ENCODE measurements around the gene MAP2K4. TPM values are rescaled to one million over a fixed set of nuclear protein-coding genes. Genes with fewer than 3 reads are reported as not detected.

MAP2K4 gene
- total and polyA plus RNA-seq, 2 of the 8 experiments (the other 6 are each of a cell fraction or from before 2014, with no cell fraction given) = 14.2 to 37.3 TPM

GRCh38 chr17:12113156-12113555 lies 92.5 kb downstream of the MAP2K4 start:
- Histone ChIP-seq H3K14ac (ENCODE audit: insufficient read length) (no peak overlapping the region), H3K4me3 (ENCODE audit: extremely low read depth in 1 of 4, insufficient read depth in 2 of 4, low read depth in 3 of 4, low read length in 4 of 4) (no peak overlapping the region), H3K23me2 (ENCODE audit: low read depth, low read length) (no peaks in the 10 kb centered on the region), H3K4me1 (replicated peaks in 1 of 4; ENCODE audit: control insufficient read depth in 3 of 4, insufficient read depth in 4 of 4, low read length in 3 of 4) (no peaks in the 10 kb centered on the region), H3K9me3 (ENCODE audit: insufficient read depth in 2 of 2, low read depth in 1 of 2, low read length in 1 of 2) (no peaks in the 10 kb centered on the region), H4K5ac (ENCODE audit: insufficient read length, low read depth, low read length) (no peak overlapping the region), H3K23ac (ENCODE audit: insufficient read length) (no peak overlapping the region), H2BK20ac (ENCODE audit: low read length) (no peak overlapping the region), H2AFZ (ENCODE audit: low read length) (no peak overlapping the region), H4K8ac (ENCODE audit: extremely low read depth, insufficient read depth, low read length) (no peak overlapping the region), H3K36me3 (ENCODE audit: control insufficient read depth in 2 of 4, insufficient read depth in 4 of 4, low read length in 3 of 4) (peaks cover 2 to 25% (median 16%) of the 10 kb centered on the region in 4 experiments; a peak in 7 of 8 replicates), H4K20me1 (replicated peaks in 1 of 2; ENCODE audit: control insufficient read depth in 1 of 2, insufficient read depth in 2 of 2, low read length in 2 of 2) (peaks cover 0 to 2% of the 10 kb centered on the region in 2 experiments), H3K18ac (ENCODE audit: extremely low read depth, low read length) (no peak overlapping the region), H3K4me2 (ENCODE audit: insufficient read depth in 1 of 2, low read depth in 2 of 2, low read length in 2 of 2) (no peak overlapping the region), H3K27ac (ENCODE audit: low read depth, low read length) (no peak overlapping the region), H3K4ac (replicated peaks; ENCODE audit: insufficient read length, low read depth, low read length) (no peak overlapping the region), H2AK5ac (ENCODE audit: low read depth, low read length) (no peak overlapping the region), H3K56ac (replicated peaks; ENCODE audit: insufficient read length, low read depth, low read length) (no peak overlapping the region), H2BK15ac (ENCODE audit: low read length) (no peak overlapping the region), H3K79me1 (ENCODE audit: low read depth, low read length) (no peaks in the 10 kb centered on the region; the same call in 1 of the 2 replicates), H4K91ac (replicated peaks; ENCODE audit: insufficient read length, low read length) (no peak overlapping the region), H3K9ac (replicated peaks in 1 of 4; ENCODE audit: extremely low read depth in 1 of 4, low read depth in 3 of 4, low read length in 3 of 4) (no peak overlapping the region), H2BK5ac (ENCODE audit: low read depth, low read length) (no peak overlapping the region), H3K27me3 (replicated peaks in 1 of 4; ENCODE audit: control insufficient read depth in 3 of 4, extremely low read depth in 1 of 4, insufficient read depth in 3 of 4, low read length in 3 of 4) (peaks cover 0 to 1% (median 0%) of the 10 kb centered on the region in 4 experiments; a peak in 1 of 7 replicates), H2BK12ac (ENCODE audit: low read depth, low read length) (no peak overlapping the region), H3K79me2 (ENCODE audit: control insufficient read depth in 1 of 2, insufficient read depth in 2 of 2, low read length in 2 of 2) (no peaks in the 10 kb centered on the region), H2BK120ac (replicated peaks; ENCODE audit: low read depth, low read length) (no peak overlapping the region)
- ChIA-PET CTCF (ENCODE audit: partially characterized antibody) (no interaction called here), POLR2A (ENCODE audit: partially characterized antibody) (no interaction called here)
- WGBS, 2 experiments (ENCODE audit: extremely low coverage in 1 of 2, insufficient coverage in 1 of 2, insufficient read length in 1 of 2, insufficient replicate concordance in 2 of 2, low coverage in 1 of 2, low lambda C conversion rate in 2 of 2, missing lambda C conversion rate in 1 of 2) = 85% methylated on average over 2 of the region's 2 CpGs; no CpG with 5 or more reads in 1 of the 2 experiments
- FAIRE-seq = no peak
- TF ChIP-seq HDAC6 (IDR thresholded peaks at IDR 0.05; ENCODE audit: low read depth, low read length) = no peak
- no peak for TF ChIP-seq EP300 (IDR thresholded peaks at IDR 0.05; ENCODE audit: borderline replicate concordance in 1 of 2, low read depth in 2 of 2, low read length in 2 of 2)
- no peak for TF ChIP-seq POU5F1 (IDR thresholded peaks at IDR 0.05; ENCODE audit: low read depth, low read length)
- TF ChIP-seq USF2 (IDR thresholded peaks at IDR 0.05; ENCODE audit: low read length) = no peak
- TF ChIP-seq TAF1 (IDR thresholded peaks at IDR 0.05; ENCODE audit: low read depth, low read length) = no peak
- TF ChIP-seq ZNF274 (IDR thresholded peaks at IDR 0.05; ENCODE audit: borderline replicate concordance, extremely low read depth, low read length) = no peak
- DNase-seq (ENCODE audit: low read depth in 1 of 2, low spot score in 2 of 2) = no peak
